HL-60 (cell line): ENCODE data around the gene HEATR3.

Source experiments
- CTCF ChIP-seq: IDR thresholded peaks from one replicate; pipeline ENCODE4 v1.5.1; 2011; ENCODE audit warnings: low read length, control low read depth, inconsistent platforms; ENCODE audit not compliant: insufficient read depth
- GABPA ChIP-seq: IDR thresholded peaks from 2 replicates; pipeline ENCODE4 v1.6.1; 2012; ENCODE audit warnings: low read depth
- POLR2AphosphoS5 ChIP-seq: IDR thresholded peaks from 2 replicates; pipeline ENCODE4 v1.6.1; 2012; ENCODE audit warnings: low read depth
- REST ChIP-seq: IDR thresholded peaks from 2 replicates; pipeline ENCODE4 v1.6.1; 2012; ENCODE audit warnings: low read depth; ENCODE audit not compliant: insufficient replicate concordance

- TF ChIP-seq CTCF (no peak), POLR2AphosphoS5 (no peak), REST (no peak), GABPA (no peak)
These were observed 5.4 kb downstream of the HEATR3 start for GRCh38 chr16:50071075-50071671.
